ENCODE measurements around the gene ZFP3. TPM values are rescaled to one million over a fixed set of nuclear protein-coding genes. Genes with fewer than 3 reads are reported as not detected.

ZFP3 gene
- total and polyA plus RNA-seq, 4 donors, result 2.3 to 7.3 (median 3.7) TPM

GRCh38 chr17:5080591-5080990 is 2.3 kb downstream of the ZFP3 start:
- H3K4me1 ChIP-seq (ENCODE audit: control insufficient read depth in 5 of 5, insufficient read depth in 5 of 5, low read length in 5 of 5), result peaks cover 0 to 13% (median 8%) of the 10 kb centered on the region in 5 donors
- H3K27ac ChIP-seq (ENCODE audit: low read depth in 1 of 2, low read length in 1 of 2), result no peak overlapping the region
- ATAC-seq (ENCODE audit: insufficient read depth, low FRiP score), result no peak
- DNase-seq, result no peak
- no peaks in the 10 kb centered on the region for H3K27me3 ChIP-seq (ENCODE audit: control insufficient read depth in 3 of 3, insufficient read depth in 3 of 3, low read length in 2 of 3)
- 91 to 92% methylated on average over 3 of the region's 3 CpGs for WGBS, 2 donors
- no peak overlapping the region for H3K4me3 ChIP-seq
- H3K36me3 ChIP-seq (ENCODE audit: control insufficient read depth in 4 of 4, insufficient read depth in 4 of 4, low read length in 4 of 4), result peaks cover 0 to 3% (median under 1%) of the 10 kb centered on the region in 4 donors
- TF ChIP-seq, protein P1, sequence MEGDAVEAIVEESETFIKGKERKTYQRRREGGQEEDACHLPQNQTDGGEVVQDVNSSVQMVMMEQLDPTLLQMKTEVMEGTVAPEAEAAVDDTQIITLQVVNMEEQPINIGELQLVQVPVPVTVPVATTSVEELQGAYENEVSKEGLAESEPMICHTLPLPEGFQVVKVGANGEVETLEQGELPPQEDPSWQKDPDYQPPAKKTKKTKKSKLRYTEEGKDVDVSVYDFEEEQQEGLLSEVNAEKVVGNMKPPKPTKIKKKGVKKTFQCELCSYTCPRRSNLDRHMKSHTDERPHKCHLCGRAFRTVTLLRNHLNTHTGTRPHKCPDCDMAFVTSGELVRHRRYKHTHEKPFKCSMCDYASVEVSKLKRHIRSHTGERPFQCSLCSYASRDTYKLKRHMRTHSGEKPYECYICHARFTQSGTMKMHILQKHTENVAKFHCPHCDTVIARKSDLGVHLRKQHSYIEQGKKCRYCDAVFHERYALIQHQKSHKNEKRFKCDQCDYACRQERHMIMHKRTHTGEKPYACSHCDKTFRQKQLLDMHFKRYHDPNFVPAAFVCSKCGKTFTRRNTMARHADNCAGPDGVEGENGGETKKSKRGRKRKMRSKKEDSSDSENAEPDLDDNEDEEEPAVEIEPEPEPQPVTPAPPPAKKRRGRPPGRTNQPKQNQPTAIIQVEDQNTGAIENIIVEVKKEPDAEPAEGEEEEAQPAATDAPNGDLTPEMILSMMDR (IDR thresholded peaks at IDR 0.05; ENCODE audit: control extremely low read depth, extremely low read depth), result no peak
- peaks cover 0 to 7% (median 2%) of the 10 kb centered on the region in 4 donors for H3K9me3 ChIP-seq (ENCODE audit: control insufficient read depth in 4 of 4, insufficient read depth in 3 of 4, low read length in 3 of 4)
- no peak overlapping the region for H3K9ac ChIP-seq (ENCODE audit: insufficient read depth in 1 of 2, low read length in 2 of 2)

DNA sequence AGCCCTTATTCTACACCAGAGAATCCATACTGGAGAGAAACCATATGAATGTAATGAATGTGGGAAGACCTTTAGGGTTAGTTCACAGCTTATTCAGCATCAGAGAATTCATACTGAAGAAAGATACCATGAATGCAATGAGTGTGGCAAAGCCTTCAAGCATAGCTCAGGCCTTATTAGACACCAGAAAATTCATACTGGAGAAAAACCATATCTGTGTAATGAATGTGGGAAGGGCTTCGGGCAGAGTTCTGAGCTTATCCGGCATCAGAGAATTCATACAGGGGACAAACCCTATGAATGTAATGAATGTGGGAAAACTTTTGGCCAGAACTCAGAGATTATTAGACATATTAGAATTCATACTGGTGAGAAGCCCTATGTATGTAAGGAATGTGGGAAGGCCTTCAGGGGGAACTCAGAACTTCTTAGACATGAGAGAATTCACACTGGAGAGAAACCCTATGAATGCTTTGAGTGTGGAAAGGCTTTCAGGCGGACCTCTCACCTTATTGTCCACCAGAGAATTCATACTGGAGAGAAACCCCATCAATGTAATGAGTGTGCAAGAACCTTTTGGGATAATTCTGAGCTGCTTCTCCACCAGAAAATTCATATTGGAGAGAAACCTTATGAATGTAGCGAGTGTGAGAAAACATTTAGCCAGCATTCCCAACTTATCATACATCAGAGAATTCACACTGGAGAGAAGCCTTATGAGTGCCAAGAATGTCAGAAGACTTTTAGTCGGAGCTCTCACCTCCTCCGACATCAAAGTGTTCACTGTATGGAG is 14.1 kb downstream of the ZFP3 start:
- Histone ChIP-seq H3K4me3 (no peak overlapping the region), H3K27me3 (ENCODE audit: control insufficient read depth in 3 of 3, insufficient read depth in 3 of 3, low read length in 2 of 3) (no peaks in the 10 kb centered on the region), H3K9ac (ENCODE audit: insufficient read depth in 1 of 2, low read length in 2 of 2) (no peak overlapping the region), H3K9me3 (ENCODE audit: control insufficient read depth in 4 of 4, insufficient read depth in 3 of 4, low read length in 3 of 4) (peaks cover 16 to 80% (median 46%) of the 10 kb centered on the region in 4 donors), H3K27ac (ENCODE audit: low read depth in 1 of 2, low read length in 1 of 2) (no peak overlapping the region), H3K36me3 (ENCODE audit: control insufficient read depth in 4 of 4, insufficient read depth in 4 of 4, low read length in 4 of 4) (peaks cover 23 to 52% (median 47%) of the 10 kb centered on the region in 4 donors), H3K4me1 (ENCODE audit: control insufficient read depth in 5 of 5, insufficient read depth in 5 of 5, low read length in 5 of 5) (peaks cover 0 to 5% (median 0%) of the 10 kb centered on the region in 5 donors)
- TF ChIP-seq, protein P1 (IDR thresholded peaks at IDR 0.05; ENCODE audit: control extremely low read depth, extremely low read depth), result no peak
- no peak for DNase-seq
- ATAC-seq (ENCODE audit: insufficient read depth, low FRiP score), result no peak
- WGBS, 2 donors, result 96 to 98% methylated on average over 6 of the region's 6 CpGs

GRCh38 chr17:5096731-5097100 is 18.4 kb downstream of the ZFP3 start:
- Histone ChIP-seq H3K27me3 (ENCODE audit: control insufficient read depth in 3 of 3, insufficient read depth in 3 of 3, low read length in 2 of 3) (no peaks in the 10 kb centered on the region), H3K9ac (ENCODE audit: insufficient read depth in 1 of 2, low read length in 2 of 2) (peak overlapping the region in 1 of 2 donors; percentile 58), H3K4me3 (peak overlapping the region; percentile 69), H3K27ac (ENCODE audit: low read depth in 1 of 2, low read length in 1 of 2) (peak overlapping the region; percentile 68 to 82), H3K36me3 (ENCODE audit: control insufficient read depth in 4 of 4, insufficient read depth in 4 of 4, low read length in 4 of 4) (peaks cover 2 to 20% (median 13%) of the 10 kb centered on the region in 4 donors), H3K4me1 (ENCODE audit: control insufficient read depth in 5 of 5, insufficient read depth in 5 of 5, low read length in 5 of 5) (peaks cover 0 to 5% (median 3%) of the 10 kb centered on the region in 5 donors), H3K9me3 (ENCODE audit: control insufficient read depth in 4 of 4, insufficient read depth in 3 of 4, low read length in 3 of 4) (peaks cover 5 to 42% (median 27%) of the 10 kb centered on the region in 4 donors)
- TF ChIP-seq, protein P1 (IDR thresholded peaks at IDR 0.05; ENCODE audit: control extremely low read depth, extremely low read depth), result no peak
- ATAC-seq (ENCODE audit: insufficient read depth, low FRiP score) (no peak), DNase-seq (no peak)
- 7 to 13% methylated on average over 7 of the region's 7 CpGs for WGBS, 2 donors

All from lung (tissue), 12 donors.